Transverse colon (tissue), 4 donors: ENCODE data around the gene RALGPS2.

Experiments used
- CTCF ChIP-seq, 5 experiments: fragments of 200-600 bp in 3 of 5; fragments of 450-650 bp in 2 of 5; sonication (generic) in 3 of 5; IDR thresholded peaks; 1 replicate in 2 of 5; 2 replicates in 3 of 5; pipeline ENCODE4 v1.5.1; 2016 to 2017; ENCODE audit warnings: antibody characterized with exemption in 5 of 5, inconsistent platforms in 3 of 5, mild to moderate bottlenecking in 2 of 5, moderate library complexity in 1 of 5
- EP300 ChIP-seq: sonication (generic); formaldehyde crosslinking; IDR thresholded peaks from one replicate; pipeline ENCODE4 v1.6.1; 2017; ENCODE audit warnings: antibody characterized with exemption, low read depth
- POLR2AphosphoS5 ChIP-seq, 3 donors: sonication (generic); formaldehyde crosslinking; IDR thresholded peaks; one replicate each; pipeline ENCODE4 v1.6.1; 2016; ENCODE audit warnings: antibody characterized with exemption in 3 of 3

- no peak for TF ChIP-seq POLR2AphosphoS5 (IDR thresholded peaks at IDR 0.05)
- TF ChIP-seq EP300 = no peak
- TF ChIP-seq CTCF (IDR thresholded peaks at IDR 0.05) = no peak
These were observed 235.6 kb downstream of the RALGPS2 start for GRCh38 chr1:178960482-178961240.
